HG03469 (cell line): ENCODE data around the gene HMCN2.

Source experiments
- ATAC-seq: cut with Tn5 transposase; IDR thresholded peaks from one replicate; pipeline ENCODE4 v1.9.1; 2021; ENCODE audit warnings: mild to moderate bottlenecking, moderate library complexity, moderate number of reproducible peaks; ENCODE audit not compliant: unreplicated experiment

HMCN2 gene

GRCh38 chr9:130288926-130289690, 23.5 kb downstream of the HMCN2 start:
- no peak for ATAC-seq

- no peak for ATAC-seq
These were observed 24.2 kb downstream of the HMCN2 start for GRCh38 chr9:130289711-130290241.

- no peak for ATAC-seq
These were observed 25.0 kb downstream of the HMCN2 start for GRCh38 chr9:130290291-130291181.

- no peak for ATAC-seq
These were observed 25.9 kb downstream of the HMCN2 start for GRCh38 chr9:130291474-130291873.

GRCh38 chr9:130292106-130292505, 26.5 kb downstream of the HMCN2 start:
- no peak for ATAC-seq

- ATAC-seq: no peak
These were observed 29.1 kb downstream of the HMCN2 start for GRCh38 chr9:130294664-130295063.

- no peak for ATAC-seq
These were observed 29.9 kb downstream of the HMCN2 start for GRCh38 chr9:130295431-130295830.

- ATAC-seq: no peak
These were observed 30.6 kb downstream of the HMCN2 start for GRCh38 chr9:130295945-130296782.

- ATAC-seq: no peak
These were observed 31.2 kb downstream of the HMCN2 start for GRCh38 chr9:130296783-130297055.

GRCh38 chr9:130297371-130297770, 31.8 kb downstream of the HMCN2 start:
- ATAC-seq: no peak

GRCh38 chr9:130298662-130299279, 33.2 kb downstream of the HMCN2 start:
- ATAC-seq: no peak

GRCh38 chr9:130299785-130300615, 34.4 kb downstream of the HMCN2 start:
- ATAC-seq: no peak

GRCh38 chr9:130300739-130301138, 35.2 kb downstream of the HMCN2 start:
- no peak for ATAC-seq

- ATAC-seq: no peak
These were observed 36.1 kb downstream of the HMCN2 start for GRCh38 chr9:130301483-130302286.

- no peak for ATAC-seq
These were observed 37.4 kb downstream of the HMCN2 start for GRCh38 chr9:130302785-130303612.

- no peak for ATAC-seq
These were observed 38.1 kb downstream of the HMCN2 start for GRCh38 chr9:130303613-130304055.

- no peak for ATAC-seq
These were observed 38.6 kb downstream of the HMCN2 start for GRCh38 chr9:130304116-130304515.

GRCh38 chr9:130304643-130305042, 39.1 kb downstream of the HMCN2 start:
- ATAC-seq: no peak
